ENCODE measurements around the gene PTMS.

Gene PTMS

DNA sequence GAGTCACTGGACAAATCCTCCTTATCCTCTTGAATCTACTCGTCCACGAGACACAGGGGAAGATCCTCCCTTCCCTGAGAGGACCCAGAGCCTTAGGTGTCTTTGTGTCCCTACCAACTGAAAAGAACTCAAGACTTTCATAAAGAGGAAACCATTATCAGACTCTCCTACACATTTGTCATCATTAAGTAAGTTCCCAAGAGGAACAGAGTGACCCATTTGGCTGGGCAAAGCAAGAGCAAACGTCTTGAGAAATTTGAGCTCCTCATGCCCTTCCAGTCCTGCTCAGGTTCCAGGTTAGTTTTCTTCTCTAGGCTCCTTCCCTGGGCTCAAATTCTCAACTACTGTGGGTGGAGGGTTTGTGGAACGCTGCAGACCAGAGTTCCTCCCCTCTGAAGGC lies 18.9 kb upstream of the PTMS start:
- Histone ChIP-seq H2BK15ac (ENCODE audit: low read length) (no peak overlapping the region), H4K8ac (ENCODE audit: low read depth, low read length) (no peak overlapping the region), H2BK5ac (ENCODE audit: low read length) (no peak overlapping the region), H2AK5ac (ENCODE audit: low read depth, low read length) (no peak overlapping the region), H3K4me2 (ENCODE audit: insufficient read depth, low read length, poor library complexity, severe bottlenecking) (no peak overlapping the region), H3K4me3 (ENCODE audit: low read length in 2 of 2) (no peak overlapping the region), H3K79me1 (ENCODE audit: low read depth, low read length) (peaks cover 7% of the 10 kb centered on the region), H2BK12ac (ENCODE audit: low read length) (no peak overlapping the region), H3K23ac (ENCODE audit: low read depth, low read length, poor library complexity) (no peak overlapping the region), H3K27me3 (ENCODE audit: control insufficient read depth in 3 of 3, insufficient read depth in 3 of 3, low read depth in 1 of 3, low read length in 3 of 3) (no peaks in the 10 kb centered on the region), H3K18ac (ENCODE audit: low read length) (no peak overlapping the region), H3K14ac (ENCODE audit: low read length) (no peak overlapping the region), H3K36me3 (replicated peaks in 1 of 2; ENCODE audit: control insufficient read depth in 2 of 2, insufficient read depth in 2 of 2, low read length in 2 of 2) (peaks cover 52 to 66% of the 10 kb centered on the region in 2 donors), H4K91ac (ENCODE audit: low read depth, low read length, poor library complexity) (no peak overlapping the region), H3K4ac (ENCODE audit: low read length) (no peak overlapping the region), H3K9ac (ENCODE audit: low read depth, low read length, poor library complexity) (no peak overlapping the region), H3K4me1 (ENCODE audit: control insufficient read depth in 2 of 2, insufficient read depth in 1 of 2, low read depth in 1 of 2, low read length in 2 of 2) (peaks cover 8 to 9% of the 10 kb centered on the region in 2 donors), H2AFZ (ENCODE audit: low read length) (no peak overlapping the region), H3K9me3 (replicated peaks in 1 of 2; ENCODE audit: control insufficient read depth in 2 of 2, insufficient read depth in 1 of 2, low read depth in 1 of 2, low read length in 2 of 2) (no peaks in the 10 kb centered on the region), H2BK120ac (ENCODE audit: low read depth, low read length) (no peak overlapping the region), H3K27ac (replicated peaks; ENCODE audit: low read length) (no peak overlapping the region)
- no CpG with 5 or more reads among the region's 4 CpGs for WGBS, 2 donors (ENCODE audit: extremely low coverage in 2 of 2, insufficient read length in 2 of 2, insufficient replicate concordance in 1 of 2)
- DNase-seq (ENCODE audit: low spot score) = no peak

- H2BK12ac ChIP-seq (ENCODE audit: low read length) = no peak overlapping the region
- no peak overlapping the region for H3K18ac ChIP-seq (ENCODE audit: low read length)
- no peaks in the 10 kb centered on the region for H3K9me3 ChIP-seq (replicated peaks in 1 of 2; ENCODE audit: control insufficient read depth in 2 of 2, insufficient read depth in 1 of 2, low read depth in 1 of 2, low read length in 2 of 2)
- H2AFZ ChIP-seq (ENCODE audit: low read length) = no peak overlapping the region
- no peak overlapping the region for H2BK120ac ChIP-seq (ENCODE audit: low read depth, low read length)
- no peak overlapping the region for H3K23ac ChIP-seq (ENCODE audit: low read depth, low read length, poor library complexity)
- H2AK5ac ChIP-seq (ENCODE audit: low read depth, low read length) = no peak overlapping the region
- peaks cover 7% of the 10 kb centered on the region for H3K79me1 ChIP-seq (ENCODE audit: low read depth, low read length)
- no peaks in the 10 kb centered on the region for H3K27me3 ChIP-seq (ENCODE audit: control insufficient read depth in 3 of 3, insufficient read depth in 3 of 3, low read depth in 1 of 3, low read length in 3 of 3)
- peaks cover 52 to 66% of the 10 kb centered on the region in 2 donors for H3K36me3 ChIP-seq (replicated peaks in 1 of 2; ENCODE audit: control insufficient read depth in 2 of 2, insufficient read depth in 2 of 2, low read length in 2 of 2)
- WGBS, 2 donors (ENCODE audit: extremely low coverage in 2 of 2, insufficient read length in 2 of 2, insufficient replicate concordance in 1 of 2) = no CpG with 5 or more reads among the region's 28 CpGs
- no peak overlapping the region for H2BK15ac ChIP-seq (ENCODE audit: low read length)
- no peak overlapping the region for H3K27ac ChIP-seq (replicated peaks; ENCODE audit: low read length)
- no peak overlapping the region for H3K4me3 ChIP-seq (ENCODE audit: low read length in 2 of 2)
- no peak overlapping the region for H3K14ac ChIP-seq (ENCODE audit: low read length)
- H4K8ac ChIP-seq (ENCODE audit: low read depth, low read length) = no peak overlapping the region
- H3K9ac ChIP-seq (ENCODE audit: low read depth, low read length, poor library complexity) = no peak overlapping the region
- H3K4me1 ChIP-seq (ENCODE audit: control insufficient read depth in 2 of 2, insufficient read depth in 1 of 2, low read depth in 1 of 2, low read length in 2 of 2) = peaks cover 8 to 12% of the 10 kb centered on the region in 2 donors
- no peak overlapping the region for H4K91ac ChIP-seq (ENCODE audit: low read depth, low read length, poor library complexity)
- H3K4ac ChIP-seq (ENCODE audit: low read length) = no peak overlapping the region
- DNase-seq (ENCODE audit: low spot score) = no peak
- no peak overlapping the region for H2BK5ac ChIP-seq (ENCODE audit: low read length)
- H3K4me2 ChIP-seq (ENCODE audit: insufficient read depth, low read length, poor library complexity, severe bottlenecking) = no peak overlapping the region
Observed at GRCh38 chr12:6748761-6749160, 17.4 kb upstream of the PTMS start.

DNA sequence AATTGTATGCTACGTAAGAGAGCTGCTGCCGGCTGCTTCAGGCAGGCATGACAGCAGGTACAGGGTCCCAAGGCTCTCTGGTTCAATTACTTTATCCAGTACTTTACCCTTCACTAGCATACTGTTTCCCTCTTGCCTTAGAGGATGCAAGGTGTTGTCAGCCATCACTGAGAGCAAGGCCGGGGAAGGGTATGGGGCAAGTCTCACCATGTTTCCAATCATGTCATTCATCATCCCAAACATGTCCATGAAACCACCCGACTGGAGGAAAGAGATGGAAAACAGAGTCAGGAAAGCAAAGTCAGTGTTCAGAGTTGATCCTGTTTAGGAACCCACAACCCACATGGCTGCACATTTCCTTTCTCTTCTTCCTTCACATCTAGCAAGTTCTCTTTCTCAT lies 15.7 kb upstream of the PTMS start:
- Histone ChIP-seq H3K23ac (ENCODE audit: low read depth, low read length, poor library complexity) (no peak overlapping the region), H3K9ac (ENCODE audit: low read depth, low read length, poor library complexity) (peak overlapping the region; percentile 7), H3K27me3 (ENCODE audit: control insufficient read depth in 3 of 3, insufficient read depth in 3 of 3, low read depth in 1 of 3, low read length in 3 of 3) (no peaks in the 10 kb centered on the region), H3K27ac (replicated peaks; ENCODE audit: low read length) (no peak overlapping the region), H2BK120ac (ENCODE audit: low read depth, low read length) (no peak overlapping the region), H3K4ac (ENCODE audit: low read length) (no peak overlapping the region), H3K18ac (ENCODE audit: low read length) (no peak overlapping the region), H2AFZ (ENCODE audit: low read length) (no peak overlapping the region), H2BK12ac (ENCODE audit: low read length) (no peak overlapping the region), H4K91ac (ENCODE audit: low read depth, low read length, poor library complexity) (no peak overlapping the region), H3K14ac (ENCODE audit: low read length) (no peak overlapping the region), H3K4me2 (ENCODE audit: insufficient read depth, low read length, poor library complexity, severe bottlenecking) (no peak overlapping the region), H3K9me3 (replicated peaks in 1 of 2; ENCODE audit: control insufficient read depth in 2 of 2, insufficient read depth in 1 of 2, low read depth in 1 of 2, low read length in 2 of 2) (no peaks in the 10 kb centered on the region), H2BK15ac (ENCODE audit: low read length) (no peak overlapping the region), H3K36me3 (replicated peaks in 1 of 2; ENCODE audit: control insufficient read depth in 2 of 2, insufficient read depth in 2 of 2, low read length in 2 of 2) (peaks cover 52 to 66% of the 10 kb centered on the region in 2 donors), H3K4me3 (ENCODE audit: low read length in 2 of 2) (no peak overlapping the region), H3K79me1 (ENCODE audit: low read depth, low read length) (peaks cover 7% of the 10 kb centered on the region), H4K8ac (ENCODE audit: low read depth, low read length) (no peak overlapping the region), H2BK5ac (ENCODE audit: low read length) (no peak overlapping the region), H3K4me1 (ENCODE audit: control insufficient read depth in 2 of 2, insufficient read depth in 1 of 2, low read depth in 1 of 2, low read length in 2 of 2) (peaks cover 8 to 17% of the 10 kb centered on the region in 2 donors), H2AK5ac (ENCODE audit: low read depth, low read length) (no peak overlapping the region)
- DNase-seq (ENCODE audit: low spot score) = no peak
- WGBS, 2 donors (ENCODE audit: extremely low coverage in 2 of 2, insufficient read length in 2 of 2, insufficient replicate concordance in 1 of 2) = no CpG with 5 or more reads among the region's 4 CpGs

DNA sequence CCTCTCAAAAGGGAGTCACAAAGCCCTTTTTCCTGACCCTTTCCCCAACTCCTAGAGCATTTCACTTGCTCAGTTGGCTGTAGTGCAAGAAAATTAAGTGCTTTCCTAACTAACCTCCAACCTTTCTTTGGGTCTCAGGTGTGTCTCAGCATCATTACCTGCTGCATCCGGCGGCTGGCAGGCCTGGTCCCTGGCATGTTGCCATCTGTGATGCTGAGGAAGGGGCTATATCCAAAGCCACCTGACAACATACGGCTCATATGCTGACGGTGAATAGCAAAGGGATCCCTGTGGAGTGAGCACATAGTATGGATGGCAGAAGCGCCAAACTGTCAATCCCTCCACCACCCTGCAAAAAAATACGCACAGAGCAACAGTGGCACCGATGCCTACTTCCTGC lies 14.4 kb upstream of the PTMS start:
- H3K27ac ChIP-seq (replicated peaks; ENCODE audit: low read length) = no peak overlapping the region
- WGBS, 2 donors (ENCODE audit: extremely low coverage in 2 of 2, insufficient read length in 2 of 2, insufficient replicate concordance in 1 of 2) = no CpG with 5 or more reads among the region's 7 CpGs
- H4K91ac ChIP-seq (ENCODE audit: low read depth, low read length, poor library complexity) = no peak overlapping the region

More for the DNA sequence above, 14.4 kb upstream of the PTMS start:
- no peak overlapping the region for H2BK12ac ChIP-seq (ENCODE audit: low read length)
- H3K4me1 ChIP-seq (ENCODE audit: control insufficient read depth in 2 of 2, insufficient read depth in 1 of 2, low read depth in 1 of 2, low read length in 2 of 2) = peaks cover 8 to 17% of the 10 kb centered on the region in 2 donors
- no peak overlapping the region for H3K4ac ChIP-seq (ENCODE audit: low read length)
- H3K9ac ChIP-seq (ENCODE audit: low read depth, low read length, poor library complexity) = no peak overlapping the region
- H4K8ac ChIP-seq (ENCODE audit: low read depth, low read length) = no peak overlapping the region
- no peak overlapping the region for H3K18ac ChIP-seq (ENCODE audit: low read length)
- H2BK15ac ChIP-seq (ENCODE audit: low read length) = no peak overlapping the region
- no peak overlapping the region for H2BK120ac ChIP-seq (ENCODE audit: low read depth, low read length)
- peaks cover 42 to 55% of the 10 kb centered on the region in 2 donors for H3K36me3 ChIP-seq (replicated peaks in 1 of 2; ENCODE audit: control insufficient read depth in 2 of 2, insufficient read depth in 2 of 2, low read length in 2 of 2)
- H3K9me3 ChIP-seq (replicated peaks in 1 of 2; ENCODE audit: control insufficient read depth in 2 of 2, insufficient read depth in 1 of 2, low read depth in 1 of 2, low read length in 2 of 2) = no peaks in the 10 kb centered on the region
- H2BK5ac ChIP-seq (ENCODE audit: low read length) = no peak overlapping the region
- peak overlapping the region; percentile 83 for H3K4me2 ChIP-seq (ENCODE audit: insufficient read depth, low read length, poor library complexity, severe bottlenecking)
- H3K79me1 ChIP-seq (ENCODE audit: low read depth, low read length) = peaks cover 7% of the 10 kb centered on the region
- H2AFZ ChIP-seq (ENCODE audit: low read length) = no peak overlapping the region
- DNase-seq (ENCODE audit: low spot score) = no peak
- H3K23ac ChIP-seq (ENCODE audit: low read depth, low read length, poor library complexity) = no peak overlapping the region
- no peaks in the 10 kb centered on the region for H3K27me3 ChIP-seq (ENCODE audit: control insufficient read depth in 3 of 3, insufficient read depth in 3 of 3, low read depth in 1 of 3, low read length in 3 of 3)
- H3K4me3 ChIP-seq (ENCODE audit: low read length in 2 of 2) = peak overlapping the region; percentile 16 to 99
- no peak overlapping the region for H3K14ac ChIP-seq (ENCODE audit: low read length)
- no peak overlapping the region for H2AK5ac ChIP-seq (ENCODE audit: low read depth, low read length)

Measured in neuronal stem cell (in vitro differentiated cells).